ENCODE measurements around the gene HMGCL. TPM values are rescaled to one million over a fixed set of nuclear protein-coding genes. Genes with fewer than 3 reads are reported as not detected.

The HMGCL gene
- total and polyA plus RNA-seq, 2 donors from 2014 or later = 51.5 to 205 TPM

GRCh38 chr1:23772049-23772853 lies 53.0 kb downstream of the HMGCL start:
- TF ChIP-seq CTCF (IDR thresholded peaks at IDR 0.05; ENCODE audit: borderline replicate concordance, extremely low read depth, insufficient read depth) = peak; percentile 95
- peaks cover 0 to 9% (median 0%) of the 10 kb centered on the region in 3 donors for H3K4me1 ChIP-seq (ENCODE audit: control insufficient read depth in 2 of 3, insufficient read depth in 2 of 3, low read depth in 1 of 3, low read length in 3 of 3)
- H3K27me3 ChIP-seq (ENCODE audit: control insufficient read depth, insufficient read depth, low read length) = no peaks in the 10 kb centered on the region
- H3K9me3 ChIP-seq (ENCODE audit: control insufficient read depth in 2 of 3, insufficient read depth in 1 of 3, low read length in 3 of 3) = no peaks in the 10 kb centered on the region
- H3K36me3 ChIP-seq (ENCODE audit: control insufficient read depth in 2 of 3, insufficient read depth in 3 of 3, low read length in 3 of 3) = peaks cover 0 to 3% (median 0%) of the 10 kb centered on the region in 3 donors
- FAIRE-seq = no peak
- DNase-seq = peak; percentile 84 to 94 (median 87)
- intact Hi-C loops (cut with DNase I) = no loop called here
- peak overlapping the region in 1 of 3 donors; percentile 4 for H3K4me3 ChIP-seq (ENCODE audit: low read length in 3 of 3)
- H3K27ac ChIP-seq (ENCODE audit: low read depth in 2 of 2, low read length in 2 of 2) = no peak overlapping the region
- H3K9ac ChIP-seq (ENCODE audit: low read length in 3 of 3) = no peak overlapping the region

- no peak for TF ChIP-seq CTCF (IDR thresholded peaks at IDR 0.05; ENCODE audit: borderline replicate concordance, extremely low read depth, insufficient read depth)
- H3K36me3 ChIP-seq (ENCODE audit: control insufficient read depth in 2 of 3, insufficient read depth in 3 of 3, low read length in 3 of 3) = peaks cover 0 to 3% (median 3%) of the 10 kb centered on the region in 3 donors
These were observed 56.5 kb downstream of the HMGCL start for GRCh38 chr1:23768733-23769132.

GRCh38 chr1:23763041-23763577 lies 62.1 kb downstream of the HMGCL start:
- Histone ChIP-seq H3K4me3 (ENCODE audit: low read length in 3 of 3) (no peak overlapping the region), H3K9me3 (ENCODE audit: control insufficient read depth in 2 of 3, insufficient read depth in 1 of 3, low read length in 3 of 3) (no peaks in the 10 kb centered on the region), H3K9ac (ENCODE audit: low read length in 3 of 3) (no peak overlapping the region), H3K27me3 (ENCODE audit: control insufficient read depth, insufficient read depth, low read length) (no peaks in the 10 kb centered on the region), H3K27ac (ENCODE audit: low read depth in 2 of 2, low read length in 2 of 2) (no peak overlapping the region), H3K4me1 (ENCODE audit: control insufficient read depth in 2 of 3, insufficient read depth in 2 of 3, low read depth in 1 of 3, low read length in 3 of 3) (no peaks in the 10 kb centered on the region), H3K36me3 (ENCODE audit: control insufficient read depth in 2 of 3, insufficient read depth in 3 of 3, low read length in 3 of 3) (peaks cover 2 to 27% (median 25%) of the 10 kb centered on the region in 3 donors)
- intact Hi-C loops (cut with DNase I) = no loop called here
- FAIRE-seq = no peak
- no peak for DNase-seq
- TF ChIP-seq CTCF (IDR thresholded peaks at IDR 0.05; ENCODE audit: borderline replicate concordance, extremely low read depth, insufficient read depth) = no peak

More at GRCh38 chr1:23768733-23769132, 56.5 kb downstream of the HMGCL start:
- intact Hi-C loops (cut with DNase I) = no loop called here
- H3K9me3 ChIP-seq (ENCODE audit: control insufficient read depth in 2 of 3, insufficient read depth in 1 of 3, low read length in 3 of 3) = no peaks in the 10 kb centered on the region
- no peak overlapping the region for H3K4me3 ChIP-seq (ENCODE audit: low read length in 3 of 3)
- FAIRE-seq = no peak
- H3K9ac ChIP-seq (ENCODE audit: low read length in 3 of 3) = no peak overlapping the region
- no peaks in the 10 kb centered on the region for H3K27me3 ChIP-seq (ENCODE audit: control insufficient read depth, insufficient read depth, low read length)
- H3K4me1 ChIP-seq (ENCODE audit: control insufficient read depth in 2 of 3, insufficient read depth in 2 of 3, low read depth in 1 of 3, low read length in 3 of 3) = peaks cover 0 to 6% (median 0%) of the 10 kb centered on the region in 3 donors
- H3K27ac ChIP-seq (ENCODE audit: low read depth in 2 of 2, low read length in 2 of 2) = no peak overlapping the region
- no peak for DNase-seq
